K562 (cell line): ENCODE results near the gene CBLL1. TPM values are rescaled to one million over a fixed set of nuclear protein-coding genes. Genes with fewer than 3 reads are reported as not detected.

Experiments
- ATF1 ChIP-seq, 2 experiments: fragments of 450-650 bp in 1 of 2; IDR thresholded peaks; 2 replicates each; pipeline ENCODE4 v1.6.1; 2016; ENCODE audit warnings: missing compliant biosample characterization in 1 of 2, missing genetic modification characterization in 1 of 2
- KDM4B ChIP-seq, 2 experiments: fragments of 450-650 bp in 1 of 2; sonication (generic) in 1 of 2; IDR thresholded peaks; 2 replicates each; pipeline ENCODE4 v1.6.1; 2016 to 2017; ENCODE audit warnings: borderline replicate concordance in 2 of 2, antibody characterized with exemption in 1 of 2, low read depth in 1 of 2, mild to moderate bottlenecking in 1 of 2
- KDM5B ChIP-seq: fragments of 200-600 bp; sonication (generic); IDR thresholded peaks from 2 replicates; pipeline ENCODE4 v1.6.1; 2012; ENCODE audit warnings: low read depth, mild to moderate bottlenecking, moderate library complexity, low read length, control low read depth, inconsistent platforms; ENCODE audit not compliant: insufficient replicate concordance
- POLR2H ChIP-seq: IDR thresholded peaks from 2 replicates; pipeline ENCODE4 v1.6.1; 2016; ENCODE audit warnings: missing genetic modification characterization, low read depth, mild to moderate bottlenecking, control low read depth, missing compliant biosample characterization, moderate library complexity
- PPARD ChIP-seq: fragments of 250-450 bp; sonication (Bioruptor Pico); IDR thresholded peaks from 2 replicates; pipeline ENCODE4 v1.8.0; 2022; ENCODE audit warnings: inconsistent platforms, mild to moderate bottlenecking, moderate library complexity
- RAD51 ChIP-seq: fragments of 450-650 bp; IDR thresholded peaks from 2 replicates; pipeline ENCODE4 v1.7.1; 2016; ENCODE audit warnings: low read depth, mild to moderate bottlenecking, borderline replicate concordance
- RBM34 ChIP-seq: fragments of 200-400 bp; formaldehyde crosslinking; IDR thresholded peaks from 2 replicates; pipeline ENCODE4 v1.6.1; 2018; ENCODE audit warnings: low read length, borderline replicate concordance; ENCODE audit not compliant: insufficient read depth
- SMC3 ChIP-seq: conservative IDR thresholded peaks from 2 replicates; pipeline ENCODE4 v1.6.1; 2011; ENCODE audit warnings: low read depth, low read length, improper control_type of control experiment; ENCODE audit not compliant: insufficient read depth
- ZKSCAN1 ChIP-seq: fragments of 150-350 bp; IDR thresholded peaks from 2 replicates; pipeline ENCODE4 v1.6.1; 2016; ENCODE audit warnings: low read depth, low read length
- ZNF41 ChIP-seq: fragments of 250-450 bp; sonication (Bioruptor Pico); conservative IDR thresholded peaks from 2 replicates; pipeline ENCODE4 v1.4.0; 2020; ENCODE audit warnings: mild to moderate bottlenecking
- ZNF57 ChIP-seq: fragments of 450-650 bp; formaldehyde crosslinking; IDR thresholded peaks from 2 replicates; pipeline ENCODE4 v1.4.0; 2020; ENCODE audit warnings: mild to moderate bottlenecking, moderate library complexity
- ZNF75A ChIP-seq: fragments of 450-650 bp; formaldehyde crosslinking; IDR thresholded peaks from 2 replicates; pipeline ENCODE4 v1.4.0; 2020; ENCODE audit warnings: mild to moderate bottlenecking
- polyA plus RNA-seq, 8 experiments: library from polyadenylated mRNA; depleted of rRNA in 4 of 8; stranded (reverse) in 5 of 8; unstranded in 3 of 8; fragments of >200 nt; fragmentation: Nextera tagmentation in 2 of 8; fragmentation: Illumina TruSeq in 1 of 8; extraction: Ambion mirVana in 2 of 8; extraction: Trizol in 1 of 8; gene quantifications; 2 replicates each; pipeline versions ENCODE4 v1.2.1 to v1.2.3, GENCODE V29; 2011 to 2014; ENCODE audit warnings: inconsistent platforms in 1 of 8, missing spikeins in 1 of 8
- total RNA-seq, 7 experiments: library from RNA; depleted of rRNA in 6 of 7; stranded (reverse); fragments of >200 nt in 6 of 7; fragmentation: Illumina TruSeq in 2 of 7; extraction: Trizol in 2 of 7; gene quantifications; 2 replicates each; pipeline versions ENCODE4 v1.2.1 to v1.2.3, GENCODE V29; 2011 to 2021; ENCODE audit warnings: low replicate concordance in 1 of 7
- TF ChIP-seq, protein P1 (sequence below): fragments of 200-600 bp; sonication (generic); IDR thresholded peaks from one replicate; pipeline ENCODE4 v1.6.1; 2012; ENCODE audit warnings: mild to moderate bottlenecking, low read depth, low read length, inconsistent platforms
- TF ChIP-seq, protein P2 (sequence below): sonication (generic); formaldehyde crosslinking; IDR thresholded peaks from 2 replicates; pipeline ENCODE4 v1.8.1; 2023; ENCODE audit warnings: mild to moderate bottlenecking, missing genetic modification reagents

Gene CBLL1
- total and polyA plus RNA-seq, 9 of the 15 experiments (the other 6 are each of a cell fraction or from before 2014, with no cell fraction given): 14.7 to 67.9 (median 35.4) TPM

DNA sequence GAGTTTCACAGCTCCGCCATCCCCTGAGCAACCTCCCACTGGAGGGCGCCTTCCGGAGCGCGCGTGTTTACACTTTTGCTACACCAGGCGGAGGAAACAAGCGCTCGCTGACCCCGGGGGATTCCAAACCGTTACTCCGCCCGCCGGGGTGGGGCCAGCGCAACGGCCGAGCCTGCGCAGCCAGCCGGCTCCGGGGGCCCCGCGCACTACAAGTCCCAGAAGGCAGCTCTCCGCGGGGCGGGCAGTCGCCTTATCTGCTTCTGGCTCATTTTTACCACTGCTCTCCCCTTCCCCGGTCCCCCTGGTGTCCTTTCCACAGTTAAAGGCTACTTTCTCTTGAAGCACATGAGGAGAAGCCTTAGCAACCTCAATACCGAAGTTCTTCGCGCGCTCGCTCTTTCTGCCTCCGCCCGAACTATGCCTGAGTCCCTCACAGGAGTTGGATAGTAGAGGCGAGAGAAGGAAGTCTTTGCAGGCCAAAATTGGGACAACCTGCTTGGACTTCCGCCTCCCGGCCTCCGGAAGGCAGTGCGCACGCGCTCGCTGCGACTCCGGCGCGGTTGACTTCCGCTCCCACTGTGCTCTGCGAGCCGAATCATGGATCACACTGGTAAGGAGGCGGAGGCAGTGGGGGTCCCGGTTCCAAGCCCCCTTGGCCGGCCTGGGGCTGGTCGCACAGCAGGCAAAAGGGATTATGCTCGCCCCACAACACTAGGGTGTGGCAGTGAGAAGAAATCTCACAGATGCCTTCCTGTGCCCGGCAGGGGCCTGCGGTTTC, at the start of gene CBLL1 (continued):
- TF ChIP-seq, protein P1, sequence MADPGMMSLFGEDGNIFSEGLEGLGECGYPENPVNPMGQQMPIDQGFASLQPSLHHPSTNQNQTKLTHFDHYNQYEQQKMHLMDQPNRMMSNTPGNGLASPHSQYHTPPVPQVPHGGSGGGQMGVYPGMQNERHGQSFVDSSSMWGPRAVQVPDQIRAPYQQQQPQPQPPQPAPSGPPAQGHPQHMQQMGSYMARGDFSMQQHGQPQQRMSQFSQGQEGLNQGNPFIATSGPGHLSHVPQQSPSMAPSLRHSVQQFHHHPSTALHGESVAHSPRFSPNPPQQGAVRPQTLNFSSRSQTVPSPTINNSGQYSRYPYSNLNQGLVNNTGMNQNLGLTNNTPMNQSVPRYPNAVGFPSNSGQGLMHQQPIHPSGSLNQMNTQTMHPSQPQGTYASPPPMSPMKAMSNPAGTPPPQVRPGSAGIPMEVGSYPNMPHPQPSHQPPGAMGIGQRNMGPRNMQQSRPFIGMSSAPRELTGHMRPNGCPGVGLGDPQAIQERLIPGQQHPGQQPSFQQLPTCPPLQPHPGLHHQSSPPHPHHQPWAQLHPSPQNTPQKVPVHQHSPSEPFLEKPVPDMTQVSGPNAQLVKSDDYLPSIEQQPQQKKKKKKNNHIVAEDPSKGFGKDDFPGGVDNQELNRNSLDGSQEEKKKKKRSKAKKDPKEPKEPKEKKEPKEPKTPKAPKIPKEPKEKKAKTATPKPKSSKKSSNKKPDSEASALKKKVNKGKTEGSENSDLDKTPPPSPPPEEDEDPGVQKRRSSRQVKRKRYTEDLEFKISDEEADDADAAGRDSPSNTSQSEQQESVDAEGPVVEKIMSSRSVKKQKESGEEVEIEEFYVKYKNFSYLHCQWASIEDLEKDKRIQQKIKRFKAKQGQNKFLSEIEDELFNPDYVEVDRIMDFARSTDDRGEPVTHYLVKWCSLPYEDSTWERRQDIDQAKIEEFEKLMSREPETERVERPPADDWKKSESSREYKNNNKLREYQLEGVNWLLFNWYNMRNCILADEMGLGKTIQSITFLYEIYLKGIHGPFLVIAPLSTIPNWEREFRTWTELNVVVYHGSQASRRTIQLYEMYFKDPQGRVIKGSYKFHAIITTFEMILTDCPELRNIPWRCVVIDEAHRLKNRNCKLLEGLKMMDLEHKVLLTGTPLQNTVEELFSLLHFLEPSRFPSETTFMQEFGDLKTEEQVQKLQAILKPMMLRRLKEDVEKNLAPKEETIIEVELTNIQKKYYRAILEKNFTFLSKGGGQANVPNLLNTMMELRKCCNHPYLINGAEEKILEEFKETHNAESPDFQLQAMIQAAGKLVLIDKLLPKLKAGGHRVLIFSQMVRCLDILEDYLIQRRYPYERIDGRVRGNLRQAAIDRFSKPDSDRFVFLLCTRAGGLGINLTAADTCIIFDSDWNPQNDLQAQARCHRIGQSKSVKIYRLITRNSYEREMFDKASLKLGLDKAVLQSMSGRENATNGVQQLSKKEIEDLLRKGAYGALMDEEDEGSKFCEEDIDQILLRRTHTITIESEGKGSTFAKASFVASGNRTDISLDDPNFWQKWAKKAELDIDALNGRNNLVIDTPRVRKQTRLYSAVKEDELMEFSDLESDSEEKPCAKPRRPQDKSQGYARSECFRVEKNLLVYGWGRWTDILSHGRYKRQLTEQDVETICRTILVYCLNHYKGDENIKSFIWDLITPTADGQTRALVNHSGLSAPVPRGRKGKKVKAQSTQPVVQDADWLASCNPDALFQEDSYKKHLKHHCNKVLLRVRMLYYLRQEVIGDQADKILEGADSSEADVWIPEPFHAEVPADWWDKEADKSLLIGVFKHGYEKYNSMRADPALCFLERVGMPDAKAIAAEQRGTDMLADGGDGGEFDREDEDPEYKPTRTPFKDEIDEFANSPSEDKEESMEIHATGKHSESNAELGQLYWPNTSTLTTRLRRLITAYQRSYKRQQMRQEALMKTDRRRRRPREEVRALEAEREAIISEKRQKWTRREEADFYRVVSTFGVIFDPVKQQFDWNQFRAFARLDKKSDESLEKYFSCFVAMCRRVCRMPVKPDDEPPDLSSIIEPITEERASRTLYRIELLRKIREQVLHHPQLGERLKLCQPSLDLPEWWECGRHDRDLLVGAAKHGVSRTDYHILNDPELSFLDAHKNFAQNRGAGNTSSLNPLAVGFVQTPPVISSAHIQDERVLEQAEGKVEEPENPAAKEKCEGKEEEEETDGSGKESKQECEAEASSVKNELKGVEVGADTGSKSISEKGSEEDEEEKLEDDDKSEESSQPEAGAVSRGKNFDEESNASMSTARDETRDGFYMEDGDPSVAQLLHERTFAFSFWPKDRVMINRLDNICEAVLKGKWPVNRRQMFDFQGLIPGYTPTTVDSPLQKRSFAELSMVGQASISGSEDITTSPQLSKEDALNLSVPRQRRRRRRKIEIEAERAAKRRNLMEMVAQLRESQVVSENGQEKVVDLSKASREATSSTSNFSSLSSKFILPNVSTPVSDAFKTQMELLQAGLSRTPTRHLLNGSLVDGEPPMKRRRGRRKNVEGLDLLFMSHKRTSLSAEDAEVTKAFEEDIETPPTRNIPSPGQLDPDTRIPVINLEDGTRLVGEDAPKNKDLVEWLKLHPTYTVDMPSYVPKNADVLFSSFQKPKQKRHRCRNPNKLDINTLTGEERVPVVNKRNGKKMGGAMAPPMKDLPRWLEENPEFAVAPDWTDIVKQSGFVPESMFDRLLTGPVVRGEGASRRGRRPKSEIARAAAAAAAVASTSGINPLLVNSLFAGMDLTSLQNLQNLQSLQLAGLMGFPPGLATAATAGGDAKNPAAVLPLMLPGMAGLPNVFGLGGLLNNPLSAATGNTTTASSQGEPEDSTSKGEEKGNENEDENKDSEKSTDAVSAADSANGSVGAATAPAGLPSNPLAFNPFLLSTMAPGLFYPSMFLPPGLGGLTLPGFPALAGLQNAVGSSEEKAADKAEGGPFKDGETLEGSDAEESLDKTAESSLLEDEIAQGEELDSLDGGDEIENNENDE: no peak
- TF ChIP-seq ZKSCAN1 (peak; percentile 80), ATF1 (CRISPR knock-in tag; IDR thresholded peaks at IDR 0.05) (no peak), ATF1 (tag; IDR thresholded peaks at IDR 0.05) (peak; percentile 89), RAD51 (peak; percentile 6; the same call in 1 of the 2 replicates), ZNF75A (CRISPR knock-in tag) (no peak), PPARD (CRISPR knock-in tag) (no peak), KDM4B (IDR thresholded peaks at IDR 0.05; ENCODE audit: borderline replicate concordance in 2 of 2, low read depth in 1 of 2) (peak in 1 of 2 experiments; percentile 76; a peak in 1 of 4 replicates), ZNF41 (no peak), SMC3 (peak; percentile 91), RBM34 (no peak), ZNF57 (CRISPR knock-in tag) (no peak), POLR2H (peak; percentile 95), KDM5B (peak; percentile 78)
- TF ChIP-seq, protein P2, sequence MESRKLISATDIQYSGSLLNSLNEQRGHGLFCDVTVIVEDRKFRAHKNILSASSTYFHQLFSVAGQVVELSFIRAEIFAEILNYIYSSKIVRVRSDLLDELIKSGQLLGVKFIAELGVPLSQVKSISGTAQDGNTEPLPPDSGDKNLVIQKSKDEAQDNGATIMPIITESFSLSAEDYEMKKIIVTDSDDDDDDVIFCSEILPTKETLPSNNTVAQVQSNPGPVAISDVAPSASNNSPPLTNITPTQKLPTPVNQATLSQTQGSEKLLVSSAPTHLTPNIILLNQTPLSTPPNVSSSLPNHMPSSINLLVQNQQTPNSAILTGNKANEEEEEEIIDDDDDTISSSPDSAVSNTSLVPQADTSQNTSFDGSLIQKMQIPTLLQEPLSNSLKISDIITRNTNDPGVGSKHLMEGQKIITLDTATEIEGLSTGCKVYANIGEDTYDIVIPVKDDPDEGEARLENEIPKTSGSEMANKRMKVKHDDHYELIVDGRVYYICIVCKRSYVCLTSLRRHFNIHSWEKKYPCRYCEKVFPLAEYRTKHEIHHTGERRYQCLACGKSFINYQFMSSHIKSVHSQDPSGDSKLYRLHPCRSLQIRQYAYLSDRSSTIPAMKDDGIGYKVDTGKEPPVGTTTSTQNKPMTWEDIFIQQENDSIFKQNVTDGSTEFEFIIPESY (CRISPR knock-in tag): no peak
